ENCODE data around the gene SPG21. TPM values are rescaled to one million over a fixed set of nuclear protein-coding genes. Genes with fewer than 3 reads are reported as not detected.

The SPG21 gene
- total RNA-seq, result 64.9 and 69.7 TPM in 2 replicates

DNA sequence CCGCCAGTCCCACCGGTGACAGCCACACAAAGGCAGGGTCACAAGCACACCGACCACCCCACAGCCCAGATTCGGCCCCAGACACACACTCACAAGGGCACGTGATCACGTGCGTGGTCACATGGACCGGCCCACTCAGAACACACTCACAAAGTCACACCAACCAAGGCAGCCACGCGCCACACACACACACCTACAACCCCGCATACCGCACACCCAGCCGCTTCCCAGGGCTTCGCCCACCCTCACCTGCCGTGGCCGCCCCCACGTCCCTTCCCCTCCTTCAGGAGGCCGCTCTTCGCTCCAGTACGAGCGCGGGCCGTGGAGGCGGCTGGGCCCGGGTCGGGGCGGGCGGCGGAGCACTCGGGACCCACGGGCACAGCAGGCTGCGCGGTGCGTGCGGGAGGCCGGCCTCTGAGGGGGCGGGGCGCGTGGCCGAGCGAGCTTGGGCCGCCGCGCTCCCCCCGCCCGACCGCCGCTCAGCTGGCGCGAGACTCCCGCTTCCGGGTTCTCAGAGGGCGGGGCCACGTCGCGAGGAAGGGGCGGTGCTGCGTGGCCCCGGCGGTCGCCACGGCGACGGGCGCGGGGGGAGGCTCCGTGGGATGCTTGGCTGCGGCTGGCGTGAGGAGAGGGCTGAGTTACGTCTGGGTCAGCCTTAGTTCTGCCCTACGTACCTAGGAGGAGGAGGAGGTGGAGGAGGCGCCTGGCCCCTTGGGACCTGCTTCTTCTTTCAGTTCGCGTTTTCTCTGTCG, at the start of gene SPG21:
SPG21 (minus strand) TSS at position 499 of the 752 bp plus-strand sequence. CDS start 6,345 bp downstream, outside the sequence.

GRCh38 chr15:65028921-65029735, 39.4 kb upstream of the SPG21 start, which contains the start of gene MTFMT:
TSS of gene MTFMT (minus strand) at chr15:65029639. CDS start at chr15:65029613, 26 bp downstream.

Other genes with a start within 250 kb of the SPG21 start
- gene RBPMS2, start 214.3 kb downstream of the SPG21 start, total RNA-seq, result 0.09 TPM in 1 of 2 replicates, not detected in the other
- 4.3 and 7.7 TPM in 2 replicates for gene PIF1, start 164.3 kb downstream of the SPG21 start, total RNA-seq
- 31.4 and 44.4 TPM in 2 replicates for gene PLEKHO2, start 148.0 kb downstream of the SPG21 start, total RNA-seq
- 8.2 and 14.8 TPM in 2 replicates for gene ANKDD1A, start 78.0 kb downstream of the SPG21 start, total RNA-seq
- gene MTFMT, start 39.7 kb upstream of the SPG21 start, total RNA-seq, result 7.6 and 13.4 TPM in 2 replicates
- 1.0 and 1.9 TPM in 2 replicates for gene SLC51B, start 55.5 kb upstream of the SPG21 start, total RNA-seq
- gene RASL12, start 78.1 kb upstream of the SPG21 start, total RNA-seq, result 31.7 and 58.0 TPM in 2 replicates
- not detected in 2 replicates for gene KBTBD13, start 86.8 kb upstream of the SPG21 start, total RNA-seq
- 0.95 and 1.5 TPM in 2 replicates for gene UBAP1L, start 125.3 kb upstream of the SPG21 start, total RNA-seq
- gene PDCD7, start 143.9 kb upstream of the SPG21 start, total RNA-seq, result 11.8 and 15.0 TPM in 2 replicates
- gene CLPX, start 195.4 kb upstream of the SPG21 start, total RNA-seq, result 41.5 and 47.1 TPM in 2 replicates
- 0.79 and 2.9 TPM in 2 replicates for gene CILP, start 221.6 kb upstream of the SPG21 start, total RNA-seq

Data from bronchial smooth muscle cell (primary cell).